Measurements from ENCODE around the gene FPGS.
"Not testable (repeated sequence)": the region's sequence is repeated elsewhere in the genome, so short reads cannot be mapped to it uniquely, and the experiment has no call there.

- TF ChIP-seq EP300, CTCF, POLR2A (IDR thresholded peaks at IDR 0.05): not testable (repeated sequence)
Observed at GRCh38 chr9:127836561-127836960, 33.9 kb downstream of the FPGS start.

Measured in ovary (tissue), 3 donors.